ENCODE measurements around the gene JMJD4. TPM values are rescaled to one million over a fixed set of nuclear protein-coding genes. Genes with fewer than 3 reads are reported as not detected.

JMJD4 gene
- total and polyA plus RNA-seq, 9 of the 15 experiments (the other 6 are each of a cell fraction or from before 2014, with no cell fraction given): 1.4 to 42.6 (median 29.2) TPM

DNA sequence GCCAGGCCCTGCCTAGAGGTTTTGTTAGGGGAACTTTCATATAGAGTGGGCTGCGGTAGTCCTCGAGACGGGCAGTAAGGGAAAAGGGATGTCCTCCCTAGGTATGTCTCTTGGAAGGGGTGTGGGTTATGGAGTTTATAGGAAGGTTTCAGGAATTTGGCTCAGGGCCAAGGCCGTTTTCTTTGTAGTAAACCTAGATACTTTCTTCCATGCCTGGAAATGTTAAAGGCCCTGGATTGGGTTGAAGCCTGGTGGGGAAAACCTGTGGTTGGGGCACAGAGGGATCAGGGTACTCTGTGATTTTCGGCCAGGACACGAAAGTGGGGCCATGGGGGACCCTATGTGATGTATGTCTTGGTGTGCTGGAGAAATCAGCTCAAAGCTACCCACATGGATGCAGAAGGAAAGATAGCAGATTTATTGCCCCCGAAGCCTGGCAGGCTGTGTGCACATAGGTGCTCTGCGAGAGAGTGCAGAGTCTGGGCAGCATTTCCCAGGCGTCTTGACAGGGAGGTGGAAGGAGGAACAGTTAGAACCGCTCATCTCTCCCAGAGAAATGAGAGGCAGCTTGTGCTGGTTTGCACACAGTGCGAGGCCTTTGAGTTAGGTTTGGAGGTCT, 1.8 kb upstream of the JMJD4 start:
- no peaks in the 10 kb centered on the region for H3K27me3 ChIP-seq (ENCODE audit: control insufficient read depth in 2 of 2, insufficient read depth in 2 of 2, low read length in 2 of 2)
- H3K4me1 ChIP-seq (replicated peaks in 1 of 2; ENCODE audit: control insufficient read depth in 2 of 2, insufficient read depth in 2 of 2, low read length in 2 of 2): peaks cover 4 to 40% of the 10 kb centered on the region in 2 experiments; a peak in 3 of 5 replicates
- TF ChIP-seq NFIC (IDR thresholded peaks at IDR 0.05) (peak; percentile 96), MYNN (IDR thresholded peaks at IDR 0.05) (no peak), MYNN (CRISPR knock-in tag; IDR thresholded peaks at IDR 0.05) (no peak), MIER1 (IDR thresholded peaks at IDR 0.05; ENCODE audit: low read depth) (no peak), KDM5B (IDR thresholded peaks at IDR 0.05; ENCODE audit: insufficient replicate concordance, low read depth, low read length) (no peak), BRF1 (IDR thresholded peaks at IDR 0.05; ENCODE audit: borderline replicate concordance, extremely low read depth, insufficient read length) (no peak), E2F3 (CRISPR knock-in tag; IDR thresholded peaks at IDR 0.05) (no peak), NFIX (CRISPR knock-in tag; IDR thresholded peaks at IDR 0.05; ENCODE audit: low read depth) (peak; percentile 79)
- peaks cover 3% of the 10 kb centered on the region for H3K9me1 ChIP-seq (ENCODE audit: control insufficient read depth, insufficient read depth, low read length)
- TSS peak; percentile 45 for BruUV-seq (replicated peaks)
- peak overlapping the region in 1 of 2 experiments; percentile 31; a peak in 1 of 4 replicates for H3K9ac ChIP-seq (ENCODE audit: insufficient read depth in 1 of 2, low read depth in 2 of 2, low read length in 2 of 2)
- WGBS (ENCODE audit: insufficient coverage, low coverage, missing lambda C conversion rate): 87% methylated on average over 11 of the region's 11 CpGs
- peaks cover 80% of the 10 kb centered on the region for H3K79me2 ChIP-seq (ENCODE audit: control insufficient read depth, insufficient read depth, low read length)
- intact Hi-C loops (cut with micrococcal nuclease): no loop called here
- H3K9me3 ChIP-seq (replicated peaks; ENCODE audit: control insufficient read depth, insufficient read depth, low read depth, low read length): no peaks in the 10 kb centered on the region
- in situ Hi-C loops (cut with MboI): no loop called here
- DNase-seq (ENCODE audit: extremely low read depth in 1 of 4, low spot score in 3 of 4) (no peak), ATAC-seq (no peak), FAIRE-seq (no peak)
- peaks cover 18% of the 10 kb centered on the region for H4K20me1 ChIP-seq (replicated peaks; ENCODE audit: control insufficient read depth, insufficient read depth, low read length)
- H3K4me2 ChIP-seq (ENCODE audit: insufficient read depth, low read length): no peak overlapping the region
- H3K27ac ChIP-seq (ENCODE audit: extremely low read depth, low read depth, low read length): no peak overlapping the region
- H2AFZ ChIP-seq (ENCODE audit: low read depth, low read length): no peak overlapping the region
- no peak overlapping the region for H3K4me3 ChIP-seq
- peaks cover 21% of the 10 kb centered on the region; the same call in 2 of the 3 replicates for H3K36me3 ChIP-seq (ENCODE audit: control insufficient read depth, insufficient read depth, low read length)
- POLR2A ChIA-PET: interaction anchor here (0.7 to 0.9 kb wide), 2 partner anchors 13 to 720 kb away, joined by 3 read pairs; a partner anchor contains a TSS
- CTCF ChIA-PET (ENCODE audit: low intra/inter-chr PET ratio): no interaction called here
